HG02885 (cell line): ENCODE data around the gene BPIFB6.

Experiments used
- ATAC-seq: cut with Tn5 transposase; IDR thresholded peaks from one replicate; pipeline ENCODE4 v1.9.1; 2021; ENCODE audit warnings: mild to moderate bottlenecking; ENCODE audit not compliant: unreplicated experiment, poor library complexity

BPIFB6 gene

DNA sequence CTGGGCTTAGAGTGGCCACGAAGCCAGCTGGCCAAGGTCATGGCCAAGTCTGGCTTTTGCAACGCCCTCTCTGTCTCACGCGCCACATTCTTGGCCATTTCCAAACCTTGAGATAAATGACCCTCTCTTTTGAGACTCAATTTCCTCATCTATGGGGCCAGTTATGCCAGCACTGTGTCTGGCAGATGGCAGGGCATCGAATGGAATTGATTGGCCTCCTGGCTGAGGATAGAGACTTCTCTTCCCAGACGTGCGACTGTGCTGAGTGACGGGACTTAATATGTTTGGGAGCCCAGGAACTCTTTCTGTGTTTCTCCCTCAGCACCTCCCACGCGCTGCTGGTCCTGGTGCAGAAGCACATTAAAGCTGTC is 16.3 kb upstream of the BPIFB6 start:
- no peak for ATAC-seq

DNA sequence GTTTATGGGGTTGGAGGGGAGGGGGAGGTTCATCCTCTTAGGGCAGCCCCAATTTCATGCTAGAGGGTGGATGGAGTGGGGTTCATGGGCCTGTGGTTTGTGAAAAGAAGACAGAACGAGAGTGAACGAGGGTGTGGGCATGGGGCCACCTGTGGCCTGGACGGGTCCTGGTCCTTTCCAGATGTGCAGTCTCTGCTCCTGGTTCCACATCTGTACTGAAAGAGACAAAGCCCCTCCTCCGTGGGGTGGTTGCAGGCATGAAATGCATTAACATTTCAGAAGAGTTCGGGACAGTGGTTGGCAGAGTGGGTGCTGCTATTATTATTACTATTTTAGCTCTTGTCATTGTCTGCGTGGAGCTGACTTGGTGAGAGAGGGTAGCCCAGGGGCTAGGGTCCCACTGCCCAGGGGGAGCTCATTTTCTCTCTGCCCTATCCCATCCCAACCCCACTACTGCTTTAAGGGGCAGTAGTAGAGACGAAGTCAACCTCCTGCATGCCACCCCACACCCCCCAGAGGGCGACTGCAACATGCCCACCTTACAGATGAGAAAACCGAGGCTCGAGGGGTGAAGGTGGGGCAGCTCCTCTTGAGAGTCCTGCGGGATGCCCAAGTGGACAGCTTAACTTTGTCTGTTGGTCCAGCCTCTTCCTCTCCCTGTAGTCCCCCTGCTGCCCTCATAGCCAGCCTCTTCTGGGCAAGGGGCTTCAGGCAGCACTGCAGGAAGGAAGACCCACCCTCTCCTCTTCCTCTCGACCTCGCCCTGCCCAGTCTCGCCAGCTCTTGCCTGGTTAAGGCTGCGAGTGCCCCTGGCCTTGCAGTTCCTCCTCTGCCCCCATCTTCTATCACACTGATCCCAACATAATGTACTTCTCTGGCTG is 15.5 kb upstream of the BPIFB6 start:
- ATAC-seq, result no peak

DNA sequence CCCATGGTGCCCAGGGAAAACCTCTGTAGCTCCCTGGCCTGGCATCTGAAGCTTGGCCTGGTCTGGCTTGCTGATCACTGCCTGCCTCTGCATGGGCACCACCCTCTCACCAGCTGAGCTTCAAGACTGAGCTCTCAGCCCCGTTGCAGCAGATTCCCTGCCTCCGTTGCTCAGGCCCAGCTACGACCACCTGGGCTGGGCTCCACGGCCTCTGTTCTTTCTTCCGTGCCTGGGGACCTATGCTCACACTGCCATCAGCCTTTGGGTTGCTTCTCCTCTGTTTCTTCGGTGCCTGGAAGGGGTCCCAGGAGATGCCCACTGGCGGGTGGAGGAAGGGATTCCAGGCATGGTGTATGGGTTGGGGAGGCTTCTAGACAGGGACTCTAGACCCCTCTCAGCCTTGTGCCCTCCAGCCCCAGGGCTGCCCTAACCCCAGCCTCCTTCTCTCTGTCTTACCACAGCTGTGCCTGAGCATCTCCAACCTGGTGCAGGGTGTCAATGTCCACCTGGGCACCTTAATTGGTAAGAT is 14.8 kb upstream of the BPIFB6 start:
- ATAC-seq, result no peak

DNA sequence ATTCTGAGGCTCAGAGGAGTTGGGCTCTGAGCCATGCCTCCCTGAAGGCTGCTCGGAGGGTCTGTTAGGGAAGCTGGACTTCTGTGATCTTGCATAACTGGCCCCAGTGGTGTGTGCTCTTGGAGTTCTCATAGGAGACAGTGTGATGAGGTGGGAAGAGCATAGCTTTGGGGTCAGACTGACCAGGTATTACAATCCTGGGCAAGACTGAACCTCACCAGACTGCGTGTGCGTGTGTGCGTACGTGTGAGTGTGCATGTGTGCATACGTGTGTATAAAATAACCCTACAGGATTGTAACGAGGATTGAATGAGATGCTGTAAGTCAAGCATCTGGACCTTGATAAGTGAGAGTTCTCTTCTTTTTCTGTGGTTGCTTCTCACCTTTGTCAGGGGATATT is 13.9 kb upstream of the BPIFB6 start:
- no peak for ATAC-seq

DNA sequence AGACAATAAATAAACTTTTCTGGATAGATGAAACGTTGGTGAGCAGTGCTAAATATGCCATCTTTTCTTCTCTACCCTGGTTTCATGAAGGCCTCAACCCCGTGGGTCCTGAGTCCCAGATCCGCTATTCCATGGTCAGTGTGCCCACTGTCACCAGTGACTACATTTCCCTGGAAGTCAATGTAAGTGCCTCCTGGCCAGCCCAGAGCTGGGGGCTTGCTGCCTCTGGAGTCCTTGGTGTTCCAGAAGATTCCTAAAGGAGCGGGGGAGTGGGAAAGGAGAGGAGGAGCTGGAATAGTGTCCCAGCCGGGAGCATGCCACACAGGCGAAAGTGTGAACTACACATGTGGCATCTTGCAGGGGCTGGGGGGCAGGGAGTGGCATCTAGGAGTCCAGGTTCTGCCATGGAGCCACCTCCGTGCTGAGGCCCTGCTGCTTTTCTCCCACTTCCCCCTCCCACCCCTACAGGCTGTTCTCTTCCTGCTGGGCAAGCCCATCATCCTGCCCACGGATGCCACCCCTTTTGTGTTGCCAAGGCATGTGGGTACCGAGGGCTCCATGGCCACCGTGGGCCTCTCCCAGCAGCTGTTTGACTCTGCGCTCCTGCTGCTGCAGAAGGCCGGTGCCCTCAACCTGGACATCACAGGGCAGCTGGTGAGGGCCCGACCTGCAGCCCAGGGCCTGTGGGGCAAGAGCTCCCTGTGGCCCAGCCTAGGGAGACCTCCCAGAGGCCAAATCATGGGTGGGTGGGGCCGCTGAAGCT is 13.1 kb upstream of the BPIFB6 start:
- no peak for ATAC-seq

DNA sequence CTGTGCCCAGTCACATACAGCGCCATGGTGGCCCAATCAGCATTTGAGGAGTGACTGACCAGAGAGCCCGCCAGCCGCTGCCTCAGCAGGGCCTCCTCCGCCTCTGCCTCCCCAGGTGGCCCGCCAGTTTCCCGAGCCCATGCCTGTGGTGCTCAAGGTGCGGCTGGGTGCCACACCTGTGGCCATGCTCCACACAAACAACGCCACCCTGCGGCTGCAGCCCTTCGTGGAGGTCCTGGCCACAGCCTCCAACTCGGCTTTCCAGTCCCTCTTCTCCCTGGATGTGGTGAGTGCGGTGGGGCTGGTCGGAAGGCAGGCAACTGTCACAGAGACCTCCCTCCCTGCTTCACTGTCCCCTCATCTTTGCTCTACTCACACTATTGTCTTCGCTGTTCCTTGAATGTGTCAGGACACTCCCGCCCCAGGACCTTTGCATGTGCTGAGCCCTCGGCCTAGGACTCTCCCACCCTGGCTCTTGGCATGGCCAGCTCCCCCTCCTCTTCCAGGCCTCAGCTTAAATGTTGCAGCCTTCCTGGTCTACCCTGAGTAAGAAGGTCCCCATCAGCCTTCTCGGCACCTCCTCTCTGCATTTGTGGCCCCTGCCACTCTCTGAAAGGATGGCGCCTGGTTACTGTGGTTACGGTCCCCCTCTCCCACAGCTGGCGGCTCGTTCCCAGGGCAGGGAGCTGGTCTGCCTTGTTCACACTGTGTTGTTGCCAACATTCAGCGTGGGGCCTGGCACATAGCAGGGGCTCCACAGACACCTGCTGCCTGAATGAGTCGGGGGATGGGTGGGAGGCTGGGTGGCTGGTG is 11.8 kb upstream of the BPIFB6 start:
- ATAC-seq, result no peak

DNA sequence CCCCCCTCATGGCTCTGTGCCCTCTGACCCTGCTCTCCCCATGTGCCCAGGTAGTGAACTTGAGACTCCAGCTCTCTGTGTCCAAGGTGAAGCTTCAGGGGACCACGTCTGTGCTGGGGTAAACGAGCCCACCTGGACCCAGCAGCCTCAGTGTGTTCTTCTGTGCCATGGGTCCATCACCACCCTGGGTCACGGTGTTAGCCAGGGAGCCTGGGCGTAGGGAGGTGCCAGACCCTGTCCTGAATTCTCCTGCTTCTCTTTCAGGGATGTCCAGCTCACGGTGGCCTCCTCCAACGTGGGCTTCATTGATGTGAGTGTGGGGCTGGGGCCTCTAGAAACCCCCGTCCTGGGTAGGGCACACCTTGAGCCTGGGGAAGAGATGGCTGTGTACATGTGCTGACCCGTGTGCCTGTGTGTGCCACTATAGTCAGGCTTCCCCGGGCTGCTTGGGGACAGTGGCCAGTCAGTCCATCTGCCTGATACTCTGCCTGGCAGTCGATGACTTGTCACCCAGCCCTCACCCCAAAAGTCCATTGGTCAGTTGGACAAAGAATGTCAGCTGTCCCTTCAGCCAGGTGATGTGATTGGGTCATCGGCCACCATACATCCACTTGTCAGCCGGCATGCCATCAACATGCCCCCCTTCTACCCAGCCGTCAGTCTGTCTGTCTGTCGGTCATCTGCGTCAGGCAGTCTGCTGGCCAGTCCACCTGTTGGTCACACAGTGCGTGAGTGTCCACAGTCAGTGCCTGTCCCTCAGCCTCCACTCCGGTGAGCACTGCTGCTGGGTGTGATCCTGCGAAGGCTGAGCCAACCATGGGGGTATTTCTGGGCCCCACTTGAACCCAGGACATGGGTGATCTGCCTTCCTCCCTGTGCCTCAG is 10.9 kb upstream of the BPIFB6 start:
- ATAC-seq, result no peak

DNA sequence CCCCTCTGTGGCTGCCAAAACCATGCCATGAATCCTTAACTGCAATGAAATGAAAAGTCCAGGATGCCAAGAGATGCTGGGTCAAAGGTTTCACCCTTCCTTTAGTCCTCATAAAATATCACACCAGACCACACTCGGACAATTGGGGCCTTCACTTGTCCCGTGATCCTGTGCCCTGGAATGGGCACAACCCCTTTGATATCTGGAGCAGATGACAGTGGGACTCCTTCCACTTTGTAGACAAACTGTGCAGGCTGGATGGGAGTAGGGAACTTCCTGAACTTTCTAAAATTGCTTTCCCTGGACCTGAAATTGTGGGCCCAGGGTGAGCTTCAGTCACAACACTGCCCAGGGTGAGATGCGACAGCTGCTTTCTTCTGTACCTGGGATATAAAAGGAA is 9.6 kb upstream of the BPIFB6 start:
- ATAC-seq, result no peak

DNA sequence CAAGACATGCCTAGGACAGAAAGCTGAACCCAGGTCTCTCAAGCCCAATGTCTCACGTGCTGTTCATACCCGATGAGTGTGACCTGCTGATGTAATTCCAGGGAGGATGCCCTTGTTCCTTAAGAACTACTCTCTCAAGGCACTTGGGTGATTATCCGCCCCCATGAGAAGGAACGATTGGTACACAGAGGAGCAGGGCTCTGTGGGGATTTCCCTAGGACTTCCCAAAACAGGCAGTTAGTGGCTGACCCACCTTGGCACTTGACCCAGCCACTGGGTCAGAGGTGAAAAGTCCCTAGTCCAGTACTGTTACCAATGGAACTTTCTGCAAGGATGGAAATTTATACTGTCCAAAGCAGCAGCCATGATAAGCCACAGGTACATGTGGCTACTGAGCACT is 9.2 kb upstream of the BPIFB6 start:
- no peak for ATAC-seq

DNA sequence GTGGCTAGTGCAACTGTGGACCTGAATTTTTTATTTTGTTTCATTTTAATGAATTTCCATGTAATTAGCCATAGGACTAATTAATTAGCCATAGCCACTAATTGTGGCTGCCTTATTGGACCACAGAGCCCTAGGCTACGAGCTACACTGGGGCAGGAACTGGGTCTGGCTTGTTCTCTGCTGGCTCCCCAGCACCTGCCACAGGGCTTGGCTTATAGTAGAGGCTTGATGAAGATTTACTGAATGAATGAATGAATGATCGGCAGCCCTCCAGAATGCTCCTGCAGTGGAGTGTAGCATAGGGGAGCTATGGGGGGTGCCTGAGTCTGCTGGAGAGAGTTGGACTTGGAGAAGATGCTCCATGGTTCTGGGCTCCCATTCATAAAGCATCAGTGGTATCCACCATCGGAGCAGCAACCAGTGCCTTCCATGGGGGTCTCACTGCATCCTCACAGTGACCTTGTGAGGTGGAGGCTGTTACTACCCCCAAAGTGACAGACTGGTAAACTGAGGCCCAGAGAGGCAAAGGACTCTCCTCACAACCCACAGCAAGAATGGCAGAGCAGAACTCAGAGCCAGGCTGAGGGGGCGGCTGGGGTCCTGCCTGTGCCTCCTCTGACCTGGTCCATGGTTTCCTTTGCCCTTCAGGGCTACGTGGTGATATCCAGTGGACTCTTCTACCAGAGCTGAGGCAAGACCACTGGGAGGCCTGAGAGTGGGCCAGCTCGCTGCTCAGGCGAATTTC is 8.6 kb upstream of the BPIFB6 start:
- no peak for ATAC-seq

DNA sequence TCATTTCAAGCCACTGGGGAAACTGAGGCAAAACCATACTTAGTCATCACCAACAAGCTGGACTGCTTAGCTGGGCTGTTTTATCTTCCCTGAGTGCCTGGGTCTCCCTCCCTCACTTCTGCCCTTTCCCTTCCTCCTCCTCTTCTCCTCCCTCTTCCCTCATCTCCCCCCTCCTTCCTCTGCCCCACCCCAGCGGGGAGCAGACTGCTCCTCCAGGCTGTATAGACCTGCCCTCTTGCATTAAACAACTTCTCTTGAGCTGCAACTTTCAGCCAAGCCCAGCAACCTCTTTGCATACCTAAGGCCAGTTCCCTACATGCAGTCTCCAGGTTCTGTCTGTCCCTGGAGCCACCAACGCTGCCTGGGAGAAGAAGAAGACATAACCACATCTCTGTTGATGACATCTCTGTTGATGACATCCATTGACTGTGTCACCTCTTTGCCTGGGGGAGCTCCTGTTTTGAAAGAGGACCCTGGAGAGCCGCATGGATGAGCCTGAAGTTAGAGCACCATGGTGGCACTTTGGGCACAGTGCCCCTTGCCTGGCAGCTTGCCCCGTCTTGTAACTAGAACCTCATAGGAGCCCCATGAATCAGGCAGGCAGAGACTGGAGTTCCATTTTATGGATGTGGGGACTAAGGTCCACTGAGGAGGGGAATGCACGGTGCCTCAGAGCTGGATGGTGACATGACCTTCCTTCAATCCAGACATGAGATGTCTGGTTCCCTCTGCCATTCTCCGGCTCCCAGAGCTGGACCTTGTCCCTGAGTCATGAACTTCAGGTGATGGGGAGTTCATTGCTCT is 7.8 kb upstream of the BPIFB6 start:
- ATAC-seq, result no peak

DNA sequence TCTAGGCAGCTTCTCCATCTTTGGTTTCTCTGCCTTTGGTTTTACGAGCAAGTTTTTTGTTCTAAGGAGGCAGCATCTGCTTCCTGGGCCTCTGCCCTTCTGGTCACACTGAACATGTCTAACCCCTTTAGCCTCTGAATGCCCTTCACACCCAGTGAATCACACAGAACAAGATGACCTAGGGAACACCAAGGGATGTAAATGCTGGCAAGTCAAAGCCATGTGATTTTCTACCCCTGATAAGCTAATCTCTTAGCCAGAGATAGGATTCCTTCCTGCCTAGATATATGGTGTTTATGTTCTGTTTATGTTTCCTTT is 7.2 kb upstream of the BPIFB6 start:
- no peak for ATAC-seq

DNA sequence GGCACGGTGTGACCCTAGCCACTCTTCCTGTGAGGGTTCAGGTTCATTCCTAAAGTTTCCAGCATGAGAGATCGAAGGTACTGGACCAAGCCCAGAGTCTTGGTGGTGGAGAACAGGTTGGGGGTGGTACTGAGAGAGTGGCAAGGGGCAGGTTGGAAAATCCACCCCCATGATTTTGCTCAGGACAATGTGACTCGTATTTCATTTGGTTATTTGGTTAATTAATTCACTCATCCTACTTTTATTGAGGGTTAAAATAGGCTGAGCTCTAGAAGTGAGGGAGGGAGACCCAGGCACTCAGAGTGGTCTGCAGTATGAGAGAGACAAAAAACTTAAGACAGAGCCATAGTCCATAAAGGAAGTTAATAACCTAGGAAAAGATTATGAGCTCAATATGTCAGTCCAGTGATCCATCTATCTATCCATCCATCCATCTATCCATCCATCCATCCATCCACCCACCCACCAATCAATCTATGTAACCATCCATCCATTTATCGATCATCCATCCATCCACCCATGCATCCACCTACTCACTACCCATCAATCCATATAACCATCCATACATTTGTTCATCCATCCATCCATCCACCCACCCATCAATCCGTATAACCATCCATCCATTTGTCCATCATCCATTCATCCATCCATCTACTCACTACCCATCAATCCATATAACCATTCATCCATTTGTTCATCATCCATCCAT is 6.7 kb upstream of the BPIFB6 start:
- ATAC-seq, result no peak

DNA sequence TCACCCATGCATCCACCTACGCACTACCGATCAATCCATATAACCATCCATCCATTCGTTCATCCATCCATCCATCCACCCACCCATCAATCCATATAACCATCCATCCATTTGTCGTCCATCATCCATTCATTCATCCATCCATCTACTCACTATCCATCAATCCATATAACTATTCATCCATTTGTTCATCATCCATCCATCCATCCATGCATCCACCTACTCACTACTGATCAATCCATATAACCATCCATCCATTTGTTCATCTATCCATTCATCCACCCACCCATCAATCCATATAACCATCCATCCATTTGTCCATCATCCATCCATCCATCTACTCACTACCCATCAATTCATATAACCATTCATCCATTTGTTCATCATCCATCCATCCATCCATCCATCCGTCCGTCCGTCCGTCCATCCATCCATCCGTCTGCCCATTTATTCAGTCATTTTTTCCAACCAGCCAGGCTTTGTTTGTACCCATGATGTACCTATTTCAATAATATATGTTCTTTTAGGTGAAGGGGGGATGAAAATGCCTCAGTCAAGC is 6.1 kb upstream of the BPIFB6 start:
- no peak for ATAC-seq

DNA sequence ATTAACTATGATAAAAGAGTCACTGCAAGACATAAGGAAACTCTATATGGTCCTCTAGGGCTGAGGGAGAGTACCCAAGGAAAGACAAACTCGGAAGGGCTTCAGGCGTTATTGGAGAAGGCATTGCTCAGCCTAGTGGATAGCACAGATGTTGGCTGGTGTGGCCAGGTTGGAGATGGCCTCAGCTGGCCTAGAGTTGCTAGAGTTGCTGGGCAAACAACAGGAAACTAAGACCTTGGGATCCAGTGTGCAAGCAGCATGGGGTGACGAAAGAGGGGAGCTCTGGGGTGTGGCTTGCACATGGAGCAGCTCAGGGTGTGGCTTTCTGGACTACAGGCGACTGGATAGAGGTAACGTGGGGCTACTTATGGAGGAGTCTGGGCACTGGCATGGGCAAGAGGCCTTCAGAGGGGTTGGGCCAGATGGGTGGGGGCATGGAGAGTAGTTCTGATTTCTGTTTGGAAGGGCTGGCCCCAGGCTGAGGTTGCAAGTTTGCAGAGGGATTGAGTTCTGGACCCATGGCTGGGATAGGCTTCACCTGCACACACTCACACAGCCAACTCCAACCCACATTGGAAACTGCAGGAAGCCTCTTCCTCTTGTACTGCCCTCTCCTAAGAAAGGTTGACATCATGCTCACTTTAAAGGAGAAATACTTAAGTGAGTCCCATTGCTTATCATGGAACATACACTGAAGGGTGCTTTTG is 5.2 kb upstream of the BPIFB6 start:
- no peak for ATAC-seq

DNA sequence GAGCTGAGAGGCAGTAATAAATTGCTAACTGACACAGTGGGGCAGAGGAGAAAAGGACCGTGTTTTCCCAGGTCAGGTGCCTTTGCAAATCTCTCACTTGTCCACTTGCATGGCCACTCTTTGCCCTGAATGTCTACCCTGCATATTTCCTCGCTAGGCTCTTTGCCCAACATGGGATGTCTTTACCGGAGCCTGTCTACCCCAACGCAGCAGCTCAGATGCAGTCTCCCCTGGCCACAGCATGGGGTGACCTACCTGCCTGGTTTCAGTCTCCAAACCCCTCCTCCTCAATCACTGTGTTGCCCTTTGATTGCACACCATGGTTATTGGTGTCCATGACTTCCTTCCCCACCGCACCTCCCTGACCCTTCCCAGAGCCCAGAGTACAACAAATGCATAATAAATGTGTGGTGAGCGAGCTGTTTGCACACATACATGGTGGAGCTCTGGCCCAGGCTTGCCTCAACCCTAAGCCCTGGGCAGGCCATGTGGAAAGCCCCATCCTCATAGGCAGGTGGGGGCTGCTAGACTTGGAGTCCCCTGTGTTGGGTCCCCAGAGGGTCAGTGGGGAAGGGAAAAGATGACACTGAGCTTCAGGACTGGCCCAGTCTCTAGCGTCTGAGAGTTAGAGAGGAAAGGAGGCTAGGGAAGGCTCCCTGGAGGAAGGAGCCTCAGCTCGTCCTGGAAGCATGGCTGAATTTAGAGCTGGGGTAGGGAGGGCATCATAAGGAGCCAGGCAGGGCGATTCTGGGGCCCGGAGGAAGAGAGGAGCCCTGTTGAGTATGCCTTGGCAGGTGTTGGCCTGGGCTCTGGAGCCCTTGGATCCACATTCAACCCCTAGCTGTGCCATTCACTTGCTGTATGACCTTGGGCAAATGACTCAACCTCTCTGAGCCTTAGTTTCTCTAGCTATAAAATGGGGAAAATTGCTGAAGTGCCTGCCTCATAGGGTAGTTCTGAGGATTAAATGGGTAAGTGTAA is 4.4 kb upstream of the BPIFB6 start:
- no peak for ATAC-seq
